Retinal pigment epithelial cell (primary cell): Measurements from ENCODE around the gene CEP192.
"Not testable (repeated sequence)": the region's sequence is repeated elsewhere in the genome, so short reads cannot be mapped to it uniquely, and the experiment has no call there.

Experiments
- DNase-seq: peaks from one replicate; pipeline ENCODE4 v3.0.0-alpha.2; 2010; ENCODE audit warnings: low read depth
- H3K4me3 ChIP-seq: 2 replicates; pipeline ENCODE4 v1.5.1; 2011; ENCODE audit warnings: mild to moderate bottlenecking, low read length, control low read depth, moderate library complexity
- TF ChIP-seq, protein P1 (sequence below): conservative IDR thresholded peaks from 2 replicates; pipeline ENCODE4 v1.5.1; 2011; ENCODE audit warnings: low read depth, low read length, control low read depth, inconsistent platforms

CEP192 gene

DNA sequence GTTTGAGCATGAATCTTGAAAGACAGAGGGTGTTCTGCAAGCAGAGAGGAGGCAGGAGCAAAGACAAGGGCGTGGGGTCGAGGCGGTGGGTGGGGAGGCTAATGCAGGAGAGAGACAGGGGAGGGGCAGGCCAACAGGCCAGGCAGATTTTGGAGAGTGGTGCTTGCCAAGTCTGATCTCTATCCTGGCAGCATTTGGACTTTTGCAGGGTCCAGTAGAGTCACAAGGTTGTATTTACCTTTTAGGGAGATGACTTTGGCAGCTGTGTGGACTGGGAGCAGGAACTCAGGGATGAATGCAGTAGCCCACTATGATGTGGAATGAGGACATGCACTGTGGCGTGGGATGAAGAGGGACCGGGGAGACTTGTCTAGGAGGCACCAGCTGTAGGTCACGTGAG is 15.7 kb upstream of the CEP192 start:
- no peak for DNase-seq
- no peak overlapping the region for H3K4me3 ChIP-seq
- TF ChIP-seq, protein P1, sequence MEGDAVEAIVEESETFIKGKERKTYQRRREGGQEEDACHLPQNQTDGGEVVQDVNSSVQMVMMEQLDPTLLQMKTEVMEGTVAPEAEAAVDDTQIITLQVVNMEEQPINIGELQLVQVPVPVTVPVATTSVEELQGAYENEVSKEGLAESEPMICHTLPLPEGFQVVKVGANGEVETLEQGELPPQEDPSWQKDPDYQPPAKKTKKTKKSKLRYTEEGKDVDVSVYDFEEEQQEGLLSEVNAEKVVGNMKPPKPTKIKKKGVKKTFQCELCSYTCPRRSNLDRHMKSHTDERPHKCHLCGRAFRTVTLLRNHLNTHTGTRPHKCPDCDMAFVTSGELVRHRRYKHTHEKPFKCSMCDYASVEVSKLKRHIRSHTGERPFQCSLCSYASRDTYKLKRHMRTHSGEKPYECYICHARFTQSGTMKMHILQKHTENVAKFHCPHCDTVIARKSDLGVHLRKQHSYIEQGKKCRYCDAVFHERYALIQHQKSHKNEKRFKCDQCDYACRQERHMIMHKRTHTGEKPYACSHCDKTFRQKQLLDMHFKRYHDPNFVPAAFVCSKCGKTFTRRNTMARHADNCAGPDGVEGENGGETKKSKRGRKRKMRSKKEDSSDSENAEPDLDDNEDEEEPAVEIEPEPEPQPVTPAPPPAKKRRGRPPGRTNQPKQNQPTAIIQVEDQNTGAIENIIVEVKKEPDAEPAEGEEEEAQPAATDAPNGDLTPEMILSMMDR: no peak

DNA sequence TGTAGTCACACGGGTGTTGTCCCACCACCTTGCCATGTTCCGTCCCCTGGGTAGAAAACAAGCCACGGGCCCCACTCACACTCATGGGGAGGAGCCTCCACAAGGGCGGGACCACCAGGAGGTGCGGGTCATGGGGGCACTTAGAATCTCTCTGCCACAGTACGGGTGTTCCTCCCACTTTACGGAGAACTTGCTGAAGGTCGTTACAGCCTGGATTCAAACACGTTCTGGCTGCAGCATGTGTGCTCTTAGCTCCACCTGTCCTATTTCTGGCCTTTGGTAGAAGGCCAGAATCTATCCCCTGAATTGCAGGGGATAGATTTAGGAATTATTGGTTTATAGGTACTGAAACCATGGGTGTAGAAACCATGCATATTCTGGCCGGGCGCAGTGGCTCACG is 14.9 kb upstream of the CEP192 start:
- no peak overlapping the region for H3K4me3 ChIP-seq
- TF ChIP-seq, protein P1: no peak
- DNase-seq: no peak

DNA sequence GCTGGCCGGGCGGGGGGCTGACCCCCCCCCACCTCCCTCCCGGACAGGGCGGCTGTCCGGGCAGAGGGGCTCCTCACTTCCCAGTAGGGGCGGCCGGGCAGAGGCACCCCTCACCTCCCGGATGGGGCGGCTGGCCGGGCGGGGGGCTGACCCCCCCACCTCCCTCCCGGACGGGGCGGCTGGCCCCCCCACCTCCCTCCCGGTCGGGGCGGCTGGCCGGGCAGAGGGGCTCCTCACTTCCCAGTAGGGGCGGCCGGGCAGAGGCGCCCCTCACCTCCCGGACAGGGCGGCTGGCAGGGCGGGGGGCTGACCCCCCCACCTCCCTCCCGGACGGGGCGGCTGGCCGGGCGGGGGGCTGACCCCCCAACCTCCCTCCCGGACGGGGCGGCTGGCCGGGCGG is 11.1 kb upstream of the CEP192 start:
- H3K4me3 ChIP-seq, DNase-seq: not testable (repeated sequence)

DNA sequence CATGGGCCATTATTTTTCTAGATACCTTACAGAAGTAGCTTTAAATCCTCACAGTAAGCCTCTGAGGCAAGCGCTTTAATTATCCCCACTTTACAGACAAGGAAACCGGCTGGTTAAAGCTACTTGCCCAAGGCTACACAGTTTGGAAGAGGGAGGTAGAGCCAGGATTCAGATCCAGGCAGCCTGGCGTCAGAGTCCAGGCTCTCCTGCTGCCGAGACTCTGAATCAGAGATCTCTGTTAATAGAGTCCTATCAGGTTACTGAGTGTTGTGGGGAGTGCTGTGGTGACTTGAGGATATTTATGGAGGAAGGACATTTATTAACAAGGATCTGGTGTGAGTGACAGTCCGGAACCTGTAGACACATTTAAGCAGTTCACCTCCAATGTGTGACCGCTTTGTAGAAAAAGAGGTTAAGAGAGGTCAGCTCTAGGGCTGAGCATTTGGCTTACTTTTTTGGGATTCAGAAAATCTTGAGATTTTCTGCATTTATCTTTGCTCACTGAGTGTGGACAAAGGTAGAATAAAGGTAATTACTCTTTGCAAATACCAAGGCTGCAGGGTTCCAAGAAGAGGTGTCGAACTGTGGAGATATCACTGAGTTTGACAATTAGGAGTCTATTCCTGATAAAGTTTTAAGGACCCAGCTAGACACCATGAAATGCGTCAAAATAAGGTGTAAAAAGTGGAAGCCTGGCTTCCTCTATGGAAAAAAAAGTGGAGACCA is 1.6 kb upstream of the CEP192 start:
- DNase-seq: no peak
- no peak overlapping the region for H3K4me3 ChIP-seq
- TF ChIP-seq, protein P1: no peak

DNA sequence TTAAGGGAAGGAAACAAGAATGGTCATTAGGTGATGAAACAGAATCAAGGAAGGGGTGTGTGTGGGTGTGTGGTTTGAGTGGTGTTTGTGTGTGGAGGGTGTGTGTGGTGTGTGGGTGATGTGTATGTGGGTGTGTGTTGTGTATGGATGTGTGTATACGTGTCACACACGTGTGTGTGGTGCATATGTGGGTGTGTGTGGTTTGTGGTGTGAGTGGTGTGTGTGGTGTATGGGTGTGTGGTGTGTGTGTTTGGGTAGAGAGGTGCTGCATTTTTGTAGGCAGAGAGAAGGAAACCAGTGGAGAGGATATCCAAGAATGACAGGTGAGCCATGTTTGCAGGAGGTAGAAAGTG is 1.1 kb upstream of the CEP192 start:
- no peak for DNase-seq
- peak overlapping the region; percentile 94 for H3K4me3 ChIP-seq
- TF ChIP-seq, protein P1: no peak

DNA sequence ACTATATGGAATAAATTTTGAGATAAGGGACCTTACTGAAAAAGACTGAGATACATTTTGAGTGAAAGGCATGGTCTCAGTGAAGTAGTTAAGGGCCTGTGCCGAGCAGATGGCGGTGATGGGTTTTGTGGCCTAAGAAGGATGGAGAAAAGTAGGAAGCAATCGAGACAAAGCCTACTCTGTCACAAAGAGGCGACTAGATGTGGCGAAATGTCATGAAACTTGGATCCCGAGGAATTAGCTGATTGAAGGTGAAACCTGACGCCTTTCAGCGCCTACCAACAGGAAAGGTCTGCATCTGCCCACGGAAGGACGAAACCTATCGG is 558 bp upstream of the CEP192 start:
- peak overlapping the region; percentile 94 for H3K4me3 ChIP-seq
- TF ChIP-seq, protein P1: no peak
- peak; percentile 23 for DNase-seq

DNA sequence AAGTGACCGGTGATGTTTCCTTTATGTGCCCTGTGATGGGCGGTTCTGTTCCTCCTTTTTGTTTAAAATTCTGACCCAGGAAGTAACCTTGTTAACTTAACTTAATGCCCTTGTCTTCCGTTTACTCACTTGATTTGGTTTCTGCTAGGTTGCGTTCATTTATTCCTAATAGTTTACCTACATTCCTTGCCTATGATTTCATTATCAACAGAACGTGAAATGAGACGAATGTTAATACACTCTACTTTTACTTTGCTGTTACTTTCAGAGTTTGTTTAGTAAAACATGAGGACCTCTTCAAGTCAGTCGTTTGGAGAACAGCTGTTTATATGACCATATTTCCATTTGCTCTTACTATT is 638 bp downstream of the CEP192 start:
- TF ChIP-seq, protein P1: no peak
- H3K4me3 ChIP-seq: peak overlapping the region; percentile 94
- DNase-seq: no peak

DNA sequence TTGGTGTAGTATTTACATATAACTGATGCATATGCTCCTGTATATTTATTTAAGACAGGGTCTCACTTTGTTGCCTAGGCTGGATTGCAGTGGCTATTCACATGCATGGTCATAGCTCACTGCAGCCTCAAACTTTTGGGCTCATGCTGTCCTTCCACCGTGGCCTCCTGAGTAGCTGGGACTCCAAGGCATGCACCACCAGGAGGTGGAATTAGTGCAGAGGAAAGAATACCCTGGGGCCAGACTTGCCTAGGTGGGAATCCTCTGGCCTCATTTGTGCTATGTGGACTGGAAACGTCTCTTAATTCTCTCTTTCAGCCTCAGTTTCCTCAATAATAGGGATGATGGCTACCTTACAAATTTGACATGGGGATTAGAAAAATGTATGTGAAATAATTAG is 2.3 kb downstream of the CEP192 start:
- H3K4me3 ChIP-seq: no peak overlapping the region
- no peak for DNase-seq
- TF ChIP-seq, protein P1: no peak
